HCT116 (cell line): Measurements from ENCODE around the gene TAC4.

Experiments
- EZH2 ChIP-seq: fragments of 200-600 bp; sonication (generic); IDR thresholded peaks from 2 replicates; pipeline ENCODE4 v1.6.1; 2017; ENCODE audit warnings: antibody characterized with exemption, mixed run types
- EZH2phosphoT487 ChIP-seq: fragments of 200-600 bp; IDR thresholded peaks from 2 replicates; pipeline ENCODE4 v1.6.1; 2018; ENCODE audit warnings: antibody characterized with exemption, borderline replicate concordance
- JUND ChIP-seq: IDR thresholded peaks from 2 replicates; pipeline ENCODE4 v1.6.1; 2012
- POLR2AphosphoS5 ChIP-seq: IDR thresholded peaks from 2 replicates; pipeline ENCODE4 v1.6.1; 2011; ENCODE audit warnings: mild to moderate bottlenecking, low read depth, low read length, moderate library complexity
- RAD21 ChIP-seq: IDR thresholded peaks from 2 replicates; pipeline ENCODE4 v1.6.1; 2012; ENCODE audit warnings: low read depth, mild to moderate bottlenecking
- TF ChIP-seq, protein P1 (sequence below), 3 experiments: fragments of 200-600 bp in 1 of 3; sonication (generic) in 1 of 3; IDR thresholded peaks in 2 of 3; conservative IDR thresholded peaks in 1 of 3; 2 replicates each; pipeline ENCODE4 v1.5.1; 2012 to 2017; ENCODE audit warnings: low read depth in 2 of 3, low read length in 2 of 3, antibody characterized with exemption in 1 of 3, borderline replicate concordance in 1 of 3, control low read depth in 1 of 3, mild to moderate bottlenecking in 1 of 3, mixed read lengths in 1 of 3, mixed run types in 1 of 3, moderate library complexity in 1 of 3; ENCODE audit not compliant: insufficient read depth in 1 of 3
- TF ChIP-seq, protein P2 (sequence below): IDR thresholded peaks from 2 replicates; pipeline ENCODE4 v1.6.1; 2012
- TF ChIP-seq, protein P3 (sequence below): IDR thresholded peaks from 2 replicates; pipeline ENCODE4 v1.6.1; 2012
- TF ChIP-seq, protein P4 (sequence below): IDR thresholded peaks from 2 replicates; pipeline ENCODE4 v1.6.1; 2012; ENCODE audit warnings: low read depth

DNA sequence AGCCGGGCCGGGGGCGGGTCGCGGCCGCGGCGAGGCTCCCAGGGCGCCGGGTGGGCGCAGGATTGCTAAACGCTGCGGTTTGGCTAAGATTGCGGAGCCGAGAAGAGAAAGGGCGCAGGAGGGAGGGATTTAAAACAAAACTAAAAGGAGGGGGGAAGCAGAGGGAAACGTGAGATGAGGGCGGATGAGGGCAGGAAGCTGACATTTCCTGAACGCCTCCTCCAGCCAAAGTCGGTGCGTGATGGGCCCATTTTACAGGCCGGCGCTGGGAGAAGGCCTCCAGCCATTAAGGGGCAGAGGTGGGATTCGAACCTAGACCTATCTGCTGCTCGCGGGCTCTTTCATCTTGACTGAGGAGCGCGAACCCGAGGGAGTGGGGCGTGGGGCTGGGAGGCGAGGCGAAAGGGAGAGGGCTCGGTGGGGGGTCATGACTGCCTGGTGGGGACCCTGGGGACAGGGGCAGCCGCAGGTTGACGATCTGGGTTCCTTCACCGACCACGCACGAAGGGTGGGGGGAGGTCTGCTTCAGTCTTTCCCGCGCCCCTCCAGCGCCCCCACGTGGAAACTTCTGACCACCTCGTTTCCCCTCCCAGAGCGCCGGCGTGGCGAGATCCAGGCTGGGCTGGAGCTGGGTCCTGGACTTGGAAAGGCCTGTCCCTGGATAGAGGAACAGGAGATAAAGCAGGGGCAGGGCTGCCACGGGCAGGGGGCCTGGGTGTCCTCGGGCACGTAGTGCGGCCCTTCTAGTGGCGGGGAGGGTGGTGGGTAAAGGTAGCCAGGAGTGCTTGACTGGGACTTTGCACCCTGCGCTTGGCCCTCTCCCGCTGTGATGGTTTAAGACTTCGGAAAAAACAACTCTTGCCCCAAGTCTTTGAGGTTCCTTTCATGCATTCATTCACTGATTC is 3.8 kb upstream of the TAC4 start:
- TF ChIP-seq, protein P1, sequence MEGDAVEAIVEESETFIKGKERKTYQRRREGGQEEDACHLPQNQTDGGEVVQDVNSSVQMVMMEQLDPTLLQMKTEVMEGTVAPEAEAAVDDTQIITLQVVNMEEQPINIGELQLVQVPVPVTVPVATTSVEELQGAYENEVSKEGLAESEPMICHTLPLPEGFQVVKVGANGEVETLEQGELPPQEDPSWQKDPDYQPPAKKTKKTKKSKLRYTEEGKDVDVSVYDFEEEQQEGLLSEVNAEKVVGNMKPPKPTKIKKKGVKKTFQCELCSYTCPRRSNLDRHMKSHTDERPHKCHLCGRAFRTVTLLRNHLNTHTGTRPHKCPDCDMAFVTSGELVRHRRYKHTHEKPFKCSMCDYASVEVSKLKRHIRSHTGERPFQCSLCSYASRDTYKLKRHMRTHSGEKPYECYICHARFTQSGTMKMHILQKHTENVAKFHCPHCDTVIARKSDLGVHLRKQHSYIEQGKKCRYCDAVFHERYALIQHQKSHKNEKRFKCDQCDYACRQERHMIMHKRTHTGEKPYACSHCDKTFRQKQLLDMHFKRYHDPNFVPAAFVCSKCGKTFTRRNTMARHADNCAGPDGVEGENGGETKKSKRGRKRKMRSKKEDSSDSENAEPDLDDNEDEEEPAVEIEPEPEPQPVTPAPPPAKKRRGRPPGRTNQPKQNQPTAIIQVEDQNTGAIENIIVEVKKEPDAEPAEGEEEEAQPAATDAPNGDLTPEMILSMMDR (IDR thresholded peaks at IDR 0.05 in 2 of 3, conservative IDR thresholded peaks at IDR 0.05 in 1 of 3; ENCODE audit: borderline replicate concordance in 1 of 3, insufficient read depth in 1 of 3, low read depth in 2 of 3, low read length in 2 of 3): peak; percentile 58 to 82 (median 77)
- TF ChIP-seq, protein P2, sequence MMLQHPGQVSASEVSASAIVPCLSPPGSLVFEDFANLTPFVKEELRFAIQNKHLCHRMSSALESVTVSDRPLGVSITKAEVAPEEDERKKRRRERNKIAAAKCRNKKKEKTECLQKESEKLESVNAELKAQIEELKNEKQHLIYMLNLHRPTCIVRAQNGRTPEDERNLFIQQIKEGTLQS: no peak
- TF ChIP-seq, protein P3, sequence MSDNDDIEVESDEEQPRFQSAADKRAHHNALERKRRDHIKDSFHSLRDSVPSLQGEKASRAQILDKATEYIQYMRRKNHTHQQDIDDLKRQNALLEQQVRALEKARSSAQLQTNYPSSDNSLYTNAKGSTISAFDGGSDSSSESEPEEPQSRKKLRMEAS: no peak
- no peak for TF ChIP-seq EZH2phosphoT487
- TF ChIP-seq, protein P4, sequence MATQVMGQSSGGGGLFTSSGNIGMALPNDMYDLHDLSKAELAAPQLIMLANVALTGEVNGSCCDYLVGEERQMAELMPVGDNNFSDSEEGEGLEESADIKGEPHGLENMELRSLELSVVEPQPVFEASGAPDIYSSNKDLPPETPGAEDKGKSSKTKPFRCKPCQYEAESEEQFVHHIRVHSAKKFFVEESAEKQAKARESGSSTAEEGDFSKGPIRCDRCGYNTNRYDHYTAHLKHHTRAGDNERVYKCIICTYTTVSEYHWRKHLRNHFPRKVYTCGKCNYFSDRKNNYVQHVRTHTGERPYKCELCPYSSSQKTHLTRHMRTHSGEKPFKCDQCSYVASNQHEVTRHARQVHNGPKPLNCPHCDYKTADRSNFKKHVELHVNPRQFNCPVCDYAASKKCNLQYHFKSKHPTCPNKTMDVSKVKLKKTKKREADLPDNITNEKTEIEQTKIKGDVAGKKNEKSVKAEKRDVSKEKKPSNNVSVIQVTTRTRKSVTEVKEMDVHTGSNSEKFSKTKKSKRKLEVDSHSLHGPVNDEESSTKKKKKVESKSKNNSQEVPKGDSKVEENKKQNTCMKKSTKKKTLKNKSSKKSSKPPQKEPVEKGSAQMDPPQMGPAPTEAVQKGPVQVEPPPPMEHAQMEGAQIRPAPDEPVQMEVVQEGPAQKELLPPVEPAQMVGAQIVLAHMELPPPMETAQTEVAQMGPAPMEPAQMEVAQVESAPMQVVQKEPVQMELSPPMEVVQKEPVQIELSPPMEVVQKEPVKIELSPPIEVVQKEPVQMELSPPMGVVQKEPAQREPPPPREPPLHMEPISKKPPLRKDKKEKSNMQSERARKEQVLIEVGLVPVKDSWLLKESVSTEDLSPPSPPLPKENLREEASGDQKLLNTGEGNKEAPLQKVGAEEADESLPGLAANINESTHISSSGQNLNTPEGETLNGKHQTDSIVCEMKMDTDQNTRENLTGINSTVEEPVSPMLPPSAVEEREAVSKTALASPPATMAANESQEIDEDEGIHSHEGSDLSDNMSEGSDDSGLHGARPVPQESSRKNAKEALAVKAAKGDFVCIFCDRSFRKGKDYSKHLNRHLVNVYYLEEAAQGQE: no peak
- TF ChIP-seq POLR2AphosphoS5: no peak
- TF ChIP-seq JUND: no peak
- no peak for TF ChIP-seq EZH2
- peak; percentile 63 for TF ChIP-seq RAD21
